ENCODE results near the gene CCDC47.
"Not testable (repeated sequence)": the region's sequence is repeated elsewhere in the genome, so short reads cannot be mapped to it uniquely, and the experiment has no call there.

The CCDC47 gene

GRCh38 chr17:63735691-63736090, 37.7 kb downstream of the CCDC47 start:
- Histone ChIP-seq H3K36me3 (ENCODE audit: control insufficient read depth in 2 of 2, insufficient read depth in 2 of 2, low read length in 2 of 2) (no peaks in the 10 kb centered on the region), H3K9me3 (ENCODE audit: control insufficient read depth in 2 of 2, low read length in 2 of 2) (no peaks in the 10 kb centered on the region), H3K4me1 (ENCODE audit: control insufficient read depth, insufficient read depth, low read length) (peaks cover 7% of the 10 kb centered on the region), H3K4me3 (ENCODE audit: low read length in 2 of 2) (no peak overlapping the region), H3K27ac (ENCODE audit: low read length) (no peak overlapping the region), H3K9ac (ENCODE audit: low read length in 2 of 2) (no peak overlapping the region), H3K27me3 (ENCODE audit: control insufficient read depth in 1 of 2, insufficient read depth in 2 of 2, low read length in 2 of 2) (no peaks in the 10 kb centered on the region)

DNA sequence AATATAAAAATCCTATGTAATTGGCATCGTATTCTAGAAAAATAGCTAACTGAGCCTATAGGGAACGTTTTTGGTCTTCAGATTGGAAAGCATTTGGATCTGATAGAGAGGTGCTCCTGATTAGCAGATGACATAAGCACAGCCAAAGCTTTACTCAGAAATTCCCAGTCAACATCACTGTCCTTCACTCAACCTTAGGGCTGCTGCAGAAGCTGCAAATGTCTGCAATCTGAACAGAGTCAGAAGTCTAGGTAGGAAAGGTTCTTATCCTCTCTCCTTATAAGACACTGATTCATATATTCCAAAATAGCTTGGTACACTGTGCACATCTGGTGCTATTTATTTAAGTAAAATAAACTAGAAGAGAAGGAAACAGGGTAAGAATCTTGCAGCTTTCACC, 51.0 kb downstream of the CCDC47 start:
- Histone ChIP-seq H3K9ac (ENCODE audit: low read length in 2 of 2) (no peak overlapping the region), H3K36me3 (ENCODE audit: control insufficient read depth in 2 of 2, insufficient read depth in 2 of 2, low read length in 2 of 2) (peaks cover 2 to 4% of the 10 kb centered on the region in 2 donors), H3K4me3 (ENCODE audit: low read length in 2 of 2) (no peak overlapping the region), H3K27ac (ENCODE audit: low read length) (no peak overlapping the region), H3K4me1 (ENCODE audit: control insufficient read depth, insufficient read depth, low read length) (no peaks in the 10 kb centered on the region), H3K9me3 (ENCODE audit: control insufficient read depth in 2 of 2, low read length in 2 of 2) (no peaks in the 10 kb centered on the region), H3K27me3 (ENCODE audit: control insufficient read depth in 1 of 2, insufficient read depth in 2 of 2, low read length in 2 of 2) (no peaks in the 10 kb centered on the region)

DNA sequence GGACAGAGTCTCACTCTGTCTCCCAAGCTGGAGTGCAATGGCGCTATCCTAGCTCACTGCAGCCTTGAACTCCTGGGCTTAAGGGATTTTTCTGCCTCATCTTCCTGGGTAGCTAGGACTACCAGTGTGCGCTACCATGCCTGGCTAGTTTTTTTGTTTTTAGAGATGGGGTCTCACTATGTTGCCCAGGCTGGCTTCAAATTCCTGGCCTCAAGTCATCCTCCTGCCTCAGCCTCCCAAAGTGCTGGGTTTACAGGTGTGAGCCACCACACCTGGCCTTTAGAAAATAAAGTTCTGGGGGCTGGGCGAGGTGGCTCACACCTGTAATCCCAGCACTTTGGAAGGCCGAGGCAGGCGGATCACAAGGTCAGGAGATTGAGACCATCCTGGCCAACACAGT, 53.2 kb downstream of the CCDC47 start:
- not testable (repeated sequence) for H3K4me1 ChIP-seq (ENCODE audit: control insufficient read depth, insufficient read depth, low read length); H3K4me3 ChIP-seq (ENCODE audit: low read length in 2 of 2); H3K36me3 ChIP-seq (ENCODE audit: control insufficient read depth in 2 of 2, insufficient read depth in 2 of 2, low read length in 2 of 2); H3K27me3 ChIP-seq (ENCODE audit: control insufficient read depth in 1 of 2, insufficient read depth in 2 of 2, low read length in 2 of 2); H3K9me3 ChIP-seq (ENCODE audit: control insufficient read depth in 2 of 2, low read length in 2 of 2); H3K27ac ChIP-seq (ENCODE audit: low read length); H3K9ac ChIP-seq (ENCODE audit: low read length in 2 of 2)

GRCh38 chr17:63718988-63719387, 54.4 kb downstream of the CCDC47 start:
- H3K36me3 ChIP-seq (ENCODE audit: control insufficient read depth in 2 of 2, insufficient read depth in 2 of 2, low read length in 2 of 2) = peaks cover 3 to 4% of the 10 kb centered on the region in 2 donors
- H3K9ac ChIP-seq (ENCODE audit: low read length in 2 of 2) = no peak overlapping the region
- H3K9me3 ChIP-seq (ENCODE audit: control insufficient read depth in 2 of 2, low read length in 2 of 2) = no peaks in the 10 kb centered on the region
- no peak overlapping the region for H3K27ac ChIP-seq (ENCODE audit: low read length)
- no peaks in the 10 kb centered on the region for H3K27me3 ChIP-seq (ENCODE audit: control insufficient read depth in 1 of 2, insufficient read depth in 2 of 2, low read length in 2 of 2)
- H3K4me3 ChIP-seq (ENCODE audit: low read length in 2 of 2) = no peak overlapping the region
- H3K4me1 ChIP-seq (ENCODE audit: control insufficient read depth, insufficient read depth, low read length) = no peaks in the 10 kb centered on the region

DNA sequence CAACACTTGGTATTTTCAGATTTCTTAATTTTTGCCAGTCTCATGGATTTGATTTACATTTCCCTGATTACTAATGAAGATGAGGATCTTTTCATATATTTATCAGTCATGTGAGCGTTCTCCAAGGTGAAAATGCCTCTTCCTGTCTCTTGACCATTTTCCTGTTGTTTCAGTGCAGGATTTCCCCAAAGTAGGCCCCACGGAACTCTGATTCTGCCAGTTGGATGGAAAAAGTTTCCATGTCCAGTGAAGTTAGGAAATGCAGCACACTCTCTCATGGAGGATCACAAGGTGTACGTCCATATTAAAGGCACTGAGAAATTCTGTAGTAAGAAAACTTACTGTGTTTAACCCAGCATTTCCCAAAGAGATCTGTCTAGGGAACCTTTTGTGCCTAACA, 57.0 kb downstream of the CCDC47 start:
- Histone ChIP-seq H3K36me3 (ENCODE audit: control insufficient read depth in 2 of 2, insufficient read depth in 2 of 2, low read length in 2 of 2) (peaks cover 16 to 21% of the 10 kb centered on the region in 2 donors), H3K9ac (ENCODE audit: low read length in 2 of 2) (no peak overlapping the region), H3K27me3 (ENCODE audit: control insufficient read depth in 1 of 2, insufficient read depth in 2 of 2, low read length in 2 of 2) (no peaks in the 10 kb centered on the region), H3K4me3 (ENCODE audit: low read length in 2 of 2) (no peak overlapping the region), H3K27ac (ENCODE audit: low read length) (no peak overlapping the region), H3K9me3 (ENCODE audit: control insufficient read depth in 2 of 2, low read length in 2 of 2) (no peaks in the 10 kb centered on the region), H3K4me1 (ENCODE audit: control insufficient read depth, insufficient read depth, low read length) (no peaks in the 10 kb centered on the region)

GRCh38 chr17:63714550-63715277, 58.7 kb downstream of the CCDC47 start:
- Histone ChIP-seq H3K4me1 (ENCODE audit: control insufficient read depth, insufficient read depth, low read length) (no peaks in the 10 kb centered on the region), H3K4me3 (ENCODE audit: low read length in 2 of 2) (no peak overlapping the region), H3K9ac (ENCODE audit: low read length in 2 of 2) (no peak overlapping the region), H3K36me3 (ENCODE audit: control insufficient read depth in 2 of 2, insufficient read depth in 2 of 2, low read length in 2 of 2) (peaks cover 24 to 28% of the 10 kb centered on the region in 2 donors), H3K27ac (ENCODE audit: low read length) (no peak overlapping the region), H3K9me3 (ENCODE audit: control insufficient read depth in 2 of 2, low read length in 2 of 2) (no peaks in the 10 kb centered on the region), H3K27me3 (ENCODE audit: control insufficient read depth in 1 of 2, insufficient read depth in 2 of 2, low read length in 2 of 2) (no peaks in the 10 kb centered on the region)

DNA sequence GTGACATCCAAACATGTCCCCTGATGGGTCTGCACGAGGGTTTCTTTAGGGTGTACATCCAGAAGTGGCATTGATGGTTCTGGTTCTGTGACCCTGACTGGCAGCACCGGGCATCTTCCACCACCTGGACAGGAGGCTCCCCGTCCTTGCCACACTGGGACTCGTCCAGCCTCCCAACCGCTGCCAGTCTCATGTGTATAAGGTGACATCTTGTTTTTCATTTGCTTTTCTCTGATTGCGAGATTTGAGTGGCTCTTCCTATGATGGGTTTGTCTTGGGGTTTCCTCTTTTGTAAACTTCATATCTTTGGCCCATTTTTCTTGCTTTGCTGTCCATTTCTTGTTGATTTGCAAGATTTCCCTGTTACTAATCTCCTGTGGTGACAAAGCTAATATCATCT, 64.3 kb downstream of the CCDC47 start:
- H3K27ac ChIP-seq (ENCODE audit: low read length) = no peak overlapping the region
- H3K27me3 ChIP-seq (ENCODE audit: control insufficient read depth in 1 of 2, insufficient read depth in 2 of 2, low read length in 2 of 2) = no peaks in the 10 kb centered on the region
- peaks cover 40 to 45% of the 10 kb centered on the region in 2 donors for H3K36me3 ChIP-seq (ENCODE audit: control insufficient read depth in 2 of 2, insufficient read depth in 2 of 2, low read length in 2 of 2)
- H3K4me3 ChIP-seq (ENCODE audit: low read length in 2 of 2) = no peak overlapping the region
- no peaks in the 10 kb centered on the region for H3K4me1 ChIP-seq (ENCODE audit: control insufficient read depth, insufficient read depth, low read length)
- no peaks in the 10 kb centered on the region for H3K9me3 ChIP-seq (ENCODE audit: control insufficient read depth in 2 of 2, low read length in 2 of 2)
- H3K9ac ChIP-seq (ENCODE audit: low read length in 2 of 2) = no peak overlapping the region

DNA sequence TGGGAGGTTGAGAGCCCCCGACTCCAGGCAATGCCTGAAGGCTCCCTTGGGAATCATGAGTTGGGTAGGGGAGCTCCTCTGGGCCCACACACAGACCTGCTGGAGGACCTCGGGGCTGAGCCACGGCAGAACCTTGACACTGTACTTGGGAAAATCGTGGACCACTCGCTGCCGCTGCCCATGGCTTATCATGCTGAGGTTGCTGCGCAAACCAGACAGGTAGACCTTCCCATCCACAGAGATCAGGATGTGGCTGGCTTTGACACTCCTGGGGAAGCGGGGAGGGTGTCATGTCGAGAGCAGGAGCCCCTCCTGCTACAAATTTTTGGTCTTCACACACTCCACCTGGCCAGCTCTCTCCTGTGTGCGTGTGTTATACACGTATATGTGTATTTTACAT, 66.2 kb downstream of the CCDC47 start:
- peaks cover 42 to 46% of the 10 kb centered on the region in 2 donors for H3K36me3 ChIP-seq (ENCODE audit: control insufficient read depth in 2 of 2, insufficient read depth in 2 of 2, low read length in 2 of 2)
- no peak overlapping the region for H3K4me3 ChIP-seq (ENCODE audit: low read length in 2 of 2)
- H3K4me1 ChIP-seq (ENCODE audit: control insufficient read depth, insufficient read depth, low read length) = no peaks in the 10 kb centered on the region
- no peaks in the 10 kb centered on the region for H3K27me3 ChIP-seq (ENCODE audit: control insufficient read depth in 1 of 2, insufficient read depth in 2 of 2, low read length in 2 of 2)
- H3K9me3 ChIP-seq (ENCODE audit: control insufficient read depth in 2 of 2, low read length in 2 of 2) = no peaks in the 10 kb centered on the region
- H3K9ac ChIP-seq (ENCODE audit: low read length in 2 of 2) = no peak overlapping the region
- H3K27ac ChIP-seq (ENCODE audit: low read length) = no peak overlapping the region

- no peaks in the 10 kb centered on the region for H3K27me3 ChIP-seq (ENCODE audit: control insufficient read depth in 1 of 2, insufficient read depth in 2 of 2, low read length in 2 of 2)
- no peak overlapping the region for H3K4me3 ChIP-seq (ENCODE audit: low read length in 2 of 2)
- H3K9me3 ChIP-seq (ENCODE audit: control insufficient read depth in 2 of 2, low read length in 2 of 2) = no peaks in the 10 kb centered on the region
- peaks cover 38 to 39% of the 10 kb centered on the region in 2 donors for H3K36me3 ChIP-seq (ENCODE audit: control insufficient read depth in 2 of 2, insufficient read depth in 2 of 2, low read length in 2 of 2)
- H3K9ac ChIP-seq (ENCODE audit: low read length in 2 of 2) = no peak overlapping the region
- no peak overlapping the region for H3K27ac ChIP-seq (ENCODE audit: low read length)
- peaks cover under 1% of the 10 kb centered on the region for H3K4me1 ChIP-seq (ENCODE audit: control insufficient read depth, insufficient read depth, low read length)
Measured at GRCh38 chr17:63706336-63707082, 66.9 kb downstream of the CCDC47 start.

DNA sequence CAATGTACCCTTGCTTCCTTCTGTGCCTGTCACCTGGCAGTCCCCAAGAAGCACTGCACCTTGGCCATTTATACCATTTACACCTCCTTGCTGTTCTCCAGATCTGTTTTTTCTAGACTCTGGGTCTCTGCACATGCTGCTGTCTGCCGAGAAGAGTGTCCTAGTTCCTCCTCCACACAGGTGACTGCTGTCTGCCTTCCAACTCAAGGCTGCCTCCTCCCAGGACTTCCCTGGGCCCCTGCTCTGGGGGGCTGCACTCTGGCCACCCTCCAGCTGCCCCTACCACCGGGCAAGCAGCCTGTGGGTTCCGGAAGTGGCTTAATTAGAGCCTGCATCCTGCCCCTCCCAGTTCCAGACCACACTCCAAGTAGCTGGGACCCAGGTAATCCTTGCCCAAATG, 67.7 kb downstream of the CCDC47 start:
- H3K4me1 ChIP-seq (ENCODE audit: control insufficient read depth, insufficient read depth, low read length) = peaks cover 9% of the 10 kb centered on the region
- no peak overlapping the region for H3K9ac ChIP-seq (ENCODE audit: low read length in 2 of 2)
- no peaks in the 10 kb centered on the region for H3K9me3 ChIP-seq (ENCODE audit: control insufficient read depth in 2 of 2, low read length in 2 of 2)
- no peak overlapping the region for H3K27ac ChIP-seq (ENCODE audit: low read length)
- no peak overlapping the region for H3K4me3 ChIP-seq (ENCODE audit: low read length in 2 of 2)
- H3K27me3 ChIP-seq (ENCODE audit: control insufficient read depth in 1 of 2, insufficient read depth in 2 of 2, low read length in 2 of 2) = no peaks in the 10 kb centered on the region
- H3K36me3 ChIP-seq (ENCODE audit: control insufficient read depth in 2 of 2, insufficient read depth in 2 of 2, low read length in 2 of 2) = peaks cover 35 to 37% of the 10 kb centered on the region in 2 donors

DNA sequence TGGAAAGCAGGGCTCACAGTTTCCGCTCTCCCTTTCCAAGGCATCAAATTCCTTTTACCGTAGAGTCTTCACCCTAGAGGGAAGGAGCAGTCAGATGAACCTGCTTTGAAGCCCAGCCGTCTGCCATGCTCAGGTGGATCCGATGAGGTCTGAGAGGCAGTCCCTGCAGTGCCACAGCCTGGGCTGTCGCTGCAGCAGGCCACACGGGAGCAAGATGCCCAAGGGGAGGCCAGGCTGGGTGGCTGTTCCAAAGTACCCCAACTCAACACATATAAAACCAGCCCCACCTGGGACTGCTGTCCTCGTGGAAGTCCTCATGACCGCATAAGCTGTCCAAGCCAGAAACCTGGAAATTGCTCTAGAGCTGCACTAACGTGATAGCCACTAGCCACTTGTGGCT, 68.6 kb downstream of the CCDC47 start:
- Histone ChIP-seq H3K27me3 (ENCODE audit: control insufficient read depth in 1 of 2, insufficient read depth in 2 of 2, low read length in 2 of 2) (no peaks in the 10 kb centered on the region), H3K4me3 (ENCODE audit: low read length in 2 of 2) (no peak overlapping the region), H3K9ac (ENCODE audit: low read length in 2 of 2) (no peak overlapping the region), H3K27ac (ENCODE audit: low read length) (no peak overlapping the region), H3K36me3 (ENCODE audit: control insufficient read depth in 2 of 2, insufficient read depth in 2 of 2, low read length in 2 of 2) (peaks cover 30 to 31% of the 10 kb centered on the region in 2 donors), H3K9me3 (ENCODE audit: control insufficient read depth in 2 of 2, low read length in 2 of 2) (no peaks in the 10 kb centered on the region), H3K4me1 (ENCODE audit: control insufficient read depth, insufficient read depth, low read length) (peaks cover 14% of the 10 kb centered on the region)
